ENCODE data around the gene BUB3. TPM values are rescaled to one million over a fixed set of nuclear protein-coding genes. Genes with fewer than 3 reads are reported as not detected.

Gene BUB3
- total RNA-seq, 1 experiment from 2014 or later = 564 TPM

- peak; percentile 65 for DNase-seq (ENCODE audit: low read depth)
Measured at GRCh38 chr10:123203393-123204126, 49.4 kb downstream of the BUB3 start.

DNA sequence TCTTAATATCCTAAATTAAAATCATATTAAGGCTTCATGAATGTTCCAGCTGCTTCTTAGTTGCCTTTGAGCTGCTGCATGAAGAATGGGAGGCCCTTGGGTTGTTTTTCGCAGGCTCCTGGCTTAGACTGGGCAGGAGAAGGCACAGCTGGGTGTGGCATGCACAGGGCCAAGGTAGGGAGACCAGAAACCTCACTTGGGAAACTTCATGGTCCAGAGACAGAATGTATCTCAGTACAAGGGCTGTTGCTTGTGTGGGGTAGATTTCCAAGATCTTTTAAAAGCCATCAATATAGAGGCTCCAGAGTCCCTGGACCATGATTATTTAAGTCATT, 49.9 kb downstream of the BUB3 start:
- DNase-seq (ENCODE audit: low read depth) = no peak

DNA sequence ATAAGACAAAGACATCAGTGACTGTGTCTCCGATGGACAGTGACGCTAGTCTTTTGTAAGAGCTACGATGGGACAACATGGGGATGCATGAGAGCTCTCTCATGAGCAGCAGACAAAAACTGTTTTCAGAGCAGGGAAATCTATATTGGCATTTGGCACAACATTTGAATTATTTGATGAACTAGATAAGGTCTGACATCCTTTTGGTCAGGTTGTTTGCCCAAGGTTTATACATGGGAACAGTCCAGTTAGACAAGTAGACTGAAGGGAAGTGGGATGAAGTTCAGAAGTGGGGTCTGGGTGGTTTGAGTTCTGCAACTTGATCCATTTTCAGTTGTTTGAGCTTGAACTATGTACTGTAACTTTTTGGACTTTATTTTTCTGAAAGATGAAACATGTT, 50.8 kb downstream of the BUB3 start:
- no peak for DNase-seq (ENCODE audit: low read depth)

DNA sequence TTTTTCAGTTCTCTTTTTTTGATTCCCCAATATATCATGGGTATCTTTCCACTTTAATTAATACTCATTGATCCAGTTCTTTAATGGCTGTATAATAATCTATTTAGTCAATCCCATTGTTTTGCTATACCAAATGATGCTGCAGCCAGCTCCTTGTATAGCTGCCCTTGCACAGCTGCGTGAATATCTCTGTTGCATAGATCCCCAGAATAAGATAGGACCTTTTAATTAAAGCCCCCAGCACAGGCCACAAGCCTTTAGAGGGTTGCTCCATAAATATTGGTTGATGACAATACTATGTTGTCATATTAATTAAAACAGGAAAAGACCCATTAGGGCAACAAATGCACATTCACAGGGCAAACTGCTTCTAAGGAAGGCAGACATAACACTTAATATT, 57.9 kb downstream of the BUB3 start:
- DNase-seq (ENCODE audit: low read depth) = no peak

DNA sequence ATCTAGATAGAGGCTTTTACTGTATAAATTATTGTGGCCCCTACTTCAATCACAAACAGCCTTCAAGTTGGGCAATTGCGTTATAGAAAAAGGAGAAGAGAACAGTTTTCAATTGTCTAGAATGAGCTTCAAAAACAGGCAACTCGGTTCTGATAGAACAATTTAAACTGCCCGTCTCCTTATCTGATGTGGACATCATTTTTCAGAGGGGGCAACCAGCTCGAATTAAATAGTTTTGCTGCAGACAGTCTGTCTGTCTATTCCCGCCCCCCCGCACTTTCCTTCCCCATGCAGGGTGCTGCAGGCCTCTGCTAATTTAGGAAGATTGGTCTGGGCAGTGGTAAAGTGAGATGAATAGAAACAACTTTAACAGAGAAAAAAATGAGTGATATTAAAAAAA, 58.4 kb downstream of the BUB3 start:
- no peak for DNase-seq (ENCODE audit: low read depth)

GRCh38 chr10:123213192-123213591, 59.0 kb downstream of the BUB3 start:
- DNase-seq (ENCODE audit: low read depth) = no peak

Other genes with a start within 250 kb of the BUB3 start
- not detected in 2 replicates for gene FAM24A, start 243.8 kb upstream of the BUB3 start, total RNA-seq (2014; rRNA removed; shearing (Covaris generic))
- 8.1 and 9.4 TPM in 2 replicates for gene C10orf88, start 200.2 kb upstream of the BUB3 start, total RNA-seq (2014; rRNA removed; shearing (Covaris generic))
- 9.1 and 9.6 TPM in 2 replicates for gene PSTK, start 174.0 kb upstream of the BUB3 start, total RNA-seq (2014; rRNA removed; shearing (Covaris generic))
- 4.2 and 5.4 TPM in 2 replicates for gene IKZF5, start 145.6 kb upstream of the BUB3 start, total RNA-seq (2014; rRNA removed; shearing (Covaris generic))
- 3.2 and 4.9 TPM in 2 replicates for gene ACADSB, start 145.4 kb upstream of the BUB3 start, total RNA-seq (2014; rRNA removed; shearing (Covaris generic))
- not detected in 2 replicates for gene HMX3, start 18.4 kb upstream of the BUB3 start, total RNA-seq (2014; rRNA removed; shearing (Covaris generic))
- gene HMX2, start 6.3 kb upstream of the BUB3 start, total RNA-seq (2014; rRNA removed; shearing (Covaris generic)) = 0.06 TPM in 1 of 2 replicates, not detected in the other